HG02870 (cell line): ENCODE data around the gene FRYL.
"Not testable (repeated sequence)": the region's sequence is repeated elsewhere in the genome, so short reads cannot be mapped to it uniquely, and the experiment has no call there.

Source experiments
- ATAC-seq: cut with Tn5 transposase; IDR thresholded peaks from one replicate; pipeline ENCODE4 v1.9.1; 2021; ENCODE audit warnings: mild to moderate bottlenecking, moderate library complexity; ENCODE audit not compliant: unreplicated experiment

FRYL gene

GRCh38 chr4:48786549-48786948, 6.5 kb upstream of the FRYL start:
- no peak for ATAC-seq

- ATAC-seq: no peak
These were observed 5.2 kb upstream of the FRYL start for GRCh38 chr4:48785302-48785701.

GRCh38 chr4:48781968-48782367, 1.9 kb upstream of the FRYL start:
- no peak for ATAC-seq

GRCh38 chr4:48780865-48781214, 761 bp upstream of the FRYL start:
- no peak for ATAC-seq

- peak; percentile 33 for ATAC-seq
These were observed 733 bp downstream of the FRYL start for GRCh38 chr4:48779095-48779997.

- no peak for ATAC-seq
These were observed 1.5 kb downstream of the FRYL start for GRCh38 chr4:48778431-48779094.

GRCh38 chr4:48777739-48778138, 2.3 kb downstream of the FRYL start:
- ATAC-seq: no peak

- no peak for ATAC-seq
These were observed 5.0 kb downstream of the FRYL start for GRCh38 chr4:48774760-48775710.

- ATAC-seq: no peak
These were observed 7.5 kb downstream of the FRYL start for GRCh38 chr4:48772556-48772955.

- no peak for ATAC-seq
These were observed 12.8 kb downstream of the FRYL start for GRCh38 chr4:48767055-48767929.

GRCh38 chr4:48766131-48766792, 13.8 kb downstream of the FRYL start:
- ATAC-seq: peak; percentile 56

GRCh38 chr4:48762408-48762807, 17.7 kb downstream of the FRYL start:
- ATAC-seq: no peak

- no peak for ATAC-seq
These were observed 18.8 kb downstream of the FRYL start for GRCh38 chr4:48761286-48761685.

- not testable (repeated sequence) for ATAC-seq
These were observed 21.4 kb downstream of the FRYL start for GRCh38 chr4:48758703-48759102.

- ATAC-seq: no peak
These were observed 23.3 kb downstream of the FRYL start for GRCh38 chr4:48756689-48757220.

GRCh38 chr4:48755281-48755680, 24.8 kb downstream of the FRYL start:
- ATAC-seq: no peak

- no peak for ATAC-seq
These were observed 26.9 kb downstream of the FRYL start for GRCh38 chr4:48753159-48753558.

- ATAC-seq: no peak
These were observed 27.4 kb downstream of the FRYL start for GRCh38 chr4:48752726-48753125.

- ATAC-seq: no peak
These were observed 27.8 kb downstream of the FRYL start for GRCh38 chr4:48752246-48752645.
